Measurements from ENCODE around the gene POU3F4.

Gene POU3F4
- total RNA-seq: 0 reads per million in 4 experiments

GRCh38 chrX:83508006-83508405 lies at the start of gene POU3F4:
Gene POU3F4 (plus strand): TSS chrX:83508290. CDS start chrX:83508325, 35 bp downstream.
- DNase-seq: no peak

- DNase-seq: no peak
Observed at GRCh38 chrX:83469551-83469950, 38.5 kb upstream of the POU3F4 start.

DNA sequence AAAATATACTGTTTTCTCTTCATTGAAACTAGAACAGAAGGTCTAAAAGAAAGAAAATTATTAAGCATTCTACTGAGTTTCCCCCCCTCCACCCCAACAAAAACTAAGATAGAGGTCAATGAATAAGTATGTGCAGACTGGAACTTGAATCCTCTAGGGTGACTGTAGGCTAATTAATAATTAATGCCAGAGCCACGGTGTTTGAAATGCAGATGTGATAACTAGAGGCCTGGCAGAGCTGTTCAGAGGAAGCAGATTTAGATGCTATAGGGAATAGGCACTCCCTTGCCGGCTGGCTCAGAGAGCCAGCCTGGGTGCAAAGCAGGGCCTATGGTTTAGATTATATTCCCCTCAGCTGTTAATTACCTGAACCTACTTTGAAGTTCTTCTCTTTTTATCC lies 12.2 kb upstream of the POU3F4 start:
- no peak for DNase-seq

- DNase-seq: no peak
Observed at GRCh38 chrX:83501003-83501402, 7.1 kb upstream of the POU3F4 start.

GRCh38 chrX:83501530-83501929 lies 6.6 kb upstream of the POU3F4 start:
- DNase-seq: no peak

GRCh38 chrX:83504721-83505479 lies 3.2 kb upstream of the POU3F4 start:
- no peak for DNase-seq

GRCh38 chrX:83508526-83509253 lies 600 bp downstream of the POU3F4 start:
- no peak for DNase-seq

- DNase-seq: no peak
Observed at GRCh38 chrX:83509254-83509801, 1.2 kb downstream of the POU3F4 start.

GRCh38 chrX:83510510-83511062 lies 2.5 kb downstream of the POU3F4 start:
- DNase-seq: no peak

DNA sequence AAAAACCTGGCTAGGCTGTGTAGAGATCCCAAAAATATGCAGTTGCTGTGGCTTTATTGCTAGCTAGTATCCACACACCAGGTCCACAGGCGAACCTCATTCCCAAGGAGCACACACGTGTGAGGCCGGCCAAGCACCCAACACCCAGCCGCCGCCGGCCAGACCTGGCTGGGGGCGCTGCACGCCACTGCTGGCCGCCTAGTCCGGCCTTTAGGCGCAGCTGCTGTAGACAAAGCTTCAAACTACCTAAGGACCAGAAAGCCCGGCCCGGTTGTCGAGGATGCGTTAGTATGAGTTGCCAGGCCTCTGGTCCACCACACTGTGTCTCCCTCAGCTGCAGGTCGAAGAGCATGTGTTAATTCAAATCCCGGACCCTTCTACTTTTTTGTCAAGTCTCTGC lies 3.1 kb downstream of the POU3F4 start:
- DNase-seq: no peak

GRCh38 chrX:83512111-83512510 lies 4.0 kb downstream of the POU3F4 start:
- no peak for DNase-seq

- DNase-seq: no peak
Observed at GRCh38 chrX:83516597-83516996, 8.5 kb downstream of the POU3F4 start.

DNA sequence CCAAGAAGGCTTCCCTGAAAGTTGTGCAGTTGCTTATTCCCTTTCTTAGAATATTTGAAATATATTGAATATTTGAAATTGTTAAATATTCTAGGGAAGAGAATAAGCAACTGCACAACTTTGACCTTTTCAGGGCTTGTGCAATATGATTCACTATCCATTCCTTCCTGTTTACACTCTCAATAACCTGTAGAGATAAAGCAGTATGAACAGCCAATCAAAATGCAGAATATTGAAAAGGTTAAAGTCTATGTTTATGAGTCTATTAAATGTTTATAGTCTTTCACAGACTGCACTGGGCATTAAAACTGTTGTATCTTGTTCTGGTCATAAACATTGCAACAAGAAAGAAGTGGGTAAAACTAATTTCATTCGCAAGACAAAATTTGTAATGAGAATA lies 13.8 kb downstream of the POU3F4 start:
- DNase-seq: no peak

GRCh38 chrX:83529950-83530349 lies 21.9 kb downstream of the POU3F4 start:
- DNase-seq: no peak

DNA sequence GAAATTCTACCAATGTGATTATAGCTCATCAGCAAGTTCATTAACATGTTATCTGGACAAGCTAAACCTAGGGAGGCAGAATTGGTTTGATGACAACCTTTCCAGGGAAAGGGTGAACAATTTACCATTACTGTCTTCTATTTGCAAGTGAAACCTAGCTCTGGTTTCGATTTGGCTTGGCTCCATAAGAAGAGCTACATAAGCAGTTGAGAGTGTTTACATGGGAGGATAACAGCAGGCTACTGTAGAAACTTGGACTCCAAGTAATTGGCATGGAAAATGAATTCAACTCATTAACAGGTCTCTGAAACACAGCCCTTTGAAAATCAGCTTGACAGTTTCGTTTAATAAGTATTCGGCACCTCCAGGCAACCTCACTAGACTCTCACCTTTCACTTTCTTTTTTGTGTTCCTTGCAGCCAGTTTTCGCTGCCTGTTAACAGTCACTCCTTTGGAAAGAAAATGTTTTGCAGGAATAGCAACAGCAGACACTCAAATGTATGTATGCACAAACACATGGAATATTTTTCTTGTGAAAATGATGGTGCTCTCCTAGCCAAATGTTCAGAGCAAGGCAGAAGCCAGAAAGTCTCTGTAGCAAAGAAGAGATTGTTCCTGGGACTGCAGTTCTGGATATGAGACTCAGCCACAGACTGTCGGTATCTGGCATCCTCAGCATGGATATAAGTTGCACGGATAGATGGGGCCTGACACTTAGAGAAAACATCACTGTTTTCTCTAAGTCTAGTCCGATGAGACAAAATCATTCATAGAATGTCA lies 27.5 kb downstream of the POU3F4 start:
- no peak for DNase-seq

Data from effector CD8-positive, alpha-beta T cell (primary cell).